H9 (cell line): ENCODE data around the gene FMNL1. TPM values are rescaled to one million over a fixed set of nuclear protein-coding genes. Genes with fewer than 3 reads are reported as not detected.

Experiments
- DNase-seq: peaks from one replicate; pipeline ENCODE4 v3.0.0-alpha.2; 2017
- H2AFZ ChIP-seq: one replicate; pipeline ENCODE4 v1.6.1; 2013; ENCODE audit warnings: mild to moderate bottlenecking, low read length, control low read depth, moderate library complexity
- H2AK5ac ChIP-seq: 2 replicates; pipeline ENCODE4 v1.6.1; 2013; ENCODE audit warnings: low read length, control low read depth, mixed read lengths; ENCODE audit not compliant: insufficient read length
- H2BK120ac ChIP-seq: one replicate; pipeline ENCODE4 v1.6.1; 2013; ENCODE audit warnings: low read depth, mild to moderate bottlenecking, low read length, control low read depth, inconsistent platforms; ENCODE audit not compliant: poor library complexity, severe bottlenecking
- H2BK12ac ChIP-seq: 2 replicates; pipeline ENCODE4 v1.6.1; 2013; ENCODE audit warnings: low read length, control low read depth, mixed read lengths, low read depth; ENCODE audit not compliant: insufficient read length
- H2BK15ac ChIP-seq: 2 replicates; pipeline ENCODE4 v1.6.1; 2013; ENCODE audit warnings: low read depth, low read length, control low read depth
- H2BK20ac ChIP-seq: one replicate; pipeline ENCODE4 v1.6.1; 2013; ENCODE audit warnings: low read depth, mild to moderate bottlenecking, low read length, control low read depth, inconsistent platforms; ENCODE audit not compliant: poor library complexity, severe bottlenecking
- H2BK5ac ChIP-seq: 2 replicates; pipeline ENCODE4 v1.6.1; 2013; ENCODE audit warnings: low read length, control low read depth, mixed read lengths; ENCODE audit not compliant: insufficient read length
- H3K14ac ChIP-seq: 2 replicates; pipeline ENCODE4 v1.6.1; 2013; ENCODE audit warnings: low read length, control low read depth; ENCODE audit not compliant: insufficient read depth
- H3K18ac ChIP-seq: 2 replicates; pipeline ENCODE4 v1.6.1; 2013; ENCODE audit warnings: low read depth, mild to moderate bottlenecking, mixed read lengths, low read length, control low read depth; ENCODE audit not compliant: insufficient read length
- H3K23ac ChIP-seq: 2 replicates; pipeline ENCODE4 v1.6.1; 2013; ENCODE audit warnings: low read length, control low read depth, mixed read lengths, low read depth; ENCODE audit not compliant: insufficient read length
- H3K23me2 ChIP-seq: 2 replicates; pipeline ENCODE4 v1.6.1; 2013; ENCODE audit warnings: low read depth, mild to moderate bottlenecking, mixed read lengths, low read length, control low read depth; ENCODE audit not compliant: insufficient read length, poor library complexity, severe bottlenecking
- H3K27ac ChIP-seq: 2 replicates; pipeline ENCODE4 v1.5.1; 2013; ENCODE audit warnings: low read length, control low read depth, mixed read lengths, low read depth; ENCODE audit not compliant: insufficient read length
- H3K27me3 ChIP-seq: 2 replicates; pipeline ENCODE4 v1.6.1; 2013; ENCODE audit warnings: low read length, control low read depth, inconsistent platforms; ENCODE audit not compliant: insufficient read depth
- H3K4ac ChIP-seq: 2 replicates; pipeline ENCODE4 v1.6.1; 2013; ENCODE audit warnings: low read depth, mild to moderate bottlenecking, control low read depth, inconsistent platforms, low read length, moderate library complexity
- H3K4me1 ChIP-seq: 2 replicates; pipeline ENCODE4 v1.6.1; 2013; ENCODE audit warnings: low read length, control low read depth, inconsistent platforms; ENCODE audit not compliant: insufficient read depth
- H3K4me2 ChIP-seq: 2 replicates; pipeline ENCODE4 v1.6.1; 2013; ENCODE audit warnings: low read length, control low read depth, mixed read lengths; ENCODE audit not compliant: insufficient read length, insufficient read depth
- H3K56ac ChIP-seq: 2 replicates; pipeline ENCODE4 v1.6.1; 2013; ENCODE audit warnings: low read depth, mild to moderate bottlenecking, mixed read lengths, low read length, control low read depth; ENCODE audit not compliant: insufficient read length
- H3K79me1 ChIP-seq: 2 replicates; pipeline ENCODE4 v1.6.1; 2013; ENCODE audit warnings: low read depth, mild to moderate bottlenecking, moderate library complexity, low read length, control low read depth, inconsistent platforms; ENCODE audit not compliant: insufficient read depth, poor library complexity, severe bottlenecking
- H3K79me2 ChIP-seq: 2 replicates; pipeline ENCODE4 v1.6.1; 2013; ENCODE audit warnings: low read length, control low read depth, inconsistent platforms; ENCODE audit not compliant: insufficient read depth
- H3K9ac ChIP-seq: 2 replicates; pipeline ENCODE4 v1.6.1; 2013; ENCODE audit warnings: low read length, control low read depth, mixed read lengths; ENCODE audit not compliant: insufficient read length; ENCODE audit errors: extremely low read depth
- H3K9me3 ChIP-seq: one replicate; pipeline ENCODE4 v1.6.1; 2013; ENCODE audit warnings: low read depth, low read length, inconsistent platforms; ENCODE audit not compliant: control insufficient read depth
- H3T11ph ChIP-seq: one replicate; pipeline ENCODE4 v1.6.1; 2013; ENCODE audit warnings: mild to moderate bottlenecking, low read length, control low read depth, inconsistent platforms
- H4K20me1 ChIP-seq: one replicate; pipeline ENCODE4 v1.6.1; 2013; ENCODE audit not compliant: control insufficient read depth, insufficient read length, insufficient read depth
- H4K5ac ChIP-seq: 2 replicates; pipeline ENCODE4 v1.6.1; 2013; ENCODE audit warnings: low read depth, mild to moderate bottlenecking, mixed read lengths, low read length, control low read depth; ENCODE audit not compliant: insufficient read length
- H4K8ac ChIP-seq: replicated peaks from 2 replicates; pipeline ENCODE4 v1.6.1; 2013; ENCODE audit warnings: low read length, control low read depth, mixed read lengths, low read depth; ENCODE audit not compliant: insufficient read length
- H4K91ac ChIP-seq: 2 replicates; pipeline ENCODE4 v1.6.1; 2013; ENCODE audit warnings: low read depth, mild to moderate bottlenecking, moderate library complexity, mixed read lengths, low read length, control low read depth; ENCODE audit not compliant: insufficient read length
- H3K27ac Mint-ChIP-seq, 3 experiments: 2 replicates in 2 of 3; 3 replicates in 1 of 3; pipeline ENCODE4 v1.8.0; 2020 to 2021; ENCODE audit warnings: mixed read lengths in 3 of 3, mild to moderate bottlenecking in 1 of 3, moderate library complexity in 1 of 3
- H3K27me3 Mint-ChIP-seq: 2 replicates; pipeline ENCODE4 v1.8.0; 2021; ENCODE audit warnings: low read depth, mild to moderate bottlenecking, moderate library complexity, mixed read lengths
- H3K36me3 Mint-ChIP-seq, 3 experiments: 2 replicates in 2 of 3; 3 replicates in 1 of 3; pipeline ENCODE4 v1.8.0; 2020 to 2021; ENCODE audit warnings: low read depth in 3 of 3, mixed read lengths in 3 of 3; ENCODE audit not compliant: insufficient read depth in 1 of 3
- H3K4me1 Mint-ChIP-seq, 2 experiments: 2 replicates each; pipeline ENCODE4 v1.8.0; 2020; ENCODE audit warnings: mixed read lengths in 2 of 2
- H3K4me3 Mint-ChIP-seq, 2 experiments: 2 replicates in 1 of 2; 3 replicates in 1 of 2; pipeline ENCODE4 v1.8.0; 2020 to 2021; ENCODE audit warnings: mild to moderate bottlenecking in 2 of 2, mixed read lengths in 2 of 2, moderate library complexity in 1 of 2
- H3K9me3 Mint-ChIP-seq, 2 experiments: 2 replicates in 1 of 2; 3 replicates in 1 of 2; pipeline ENCODE4 v1.8.0; 2020; ENCODE audit warnings: mild to moderate bottlenecking in 2 of 2, mixed read lengths in 2 of 2, moderate library complexity in 1 of 2
- WGBS: extraction: QIAGEN DNeasy Blood & Tissue Kit; methylation state at CpG from one replicate; pipeline ENCODE4 v1.1.7; 2013; ENCODE audit warnings: missing lambda C conversion rate, low lambda C conversion rate, mixed read lengths; ENCODE audit not compliant: insufficient read length; ENCODE audit errors: extremely low coverage; 5-methylcytosine and 5-hydroxymethylcytosine counted together
- total RNA-seq: library from RNA; stranded (reverse); gene quantifications from 2 replicates; pipeline ENCODE4 v1.2.1, GENCODE V29; 2021
- TF ChIP-seq, protein P1 (sequence below): fragments of 200-600 bp; sonication (generic); conservative IDR thresholded peaks from 3 replicates; pipeline ENCODE4 v1.8.0; 2021; ENCODE audit warnings: antibody characterized with exemption, mild to moderate bottlenecking

FMNL1 gene
- total RNA-seq, 1 experiment from 2014 or later, result 6.9 TPM

DNA sequence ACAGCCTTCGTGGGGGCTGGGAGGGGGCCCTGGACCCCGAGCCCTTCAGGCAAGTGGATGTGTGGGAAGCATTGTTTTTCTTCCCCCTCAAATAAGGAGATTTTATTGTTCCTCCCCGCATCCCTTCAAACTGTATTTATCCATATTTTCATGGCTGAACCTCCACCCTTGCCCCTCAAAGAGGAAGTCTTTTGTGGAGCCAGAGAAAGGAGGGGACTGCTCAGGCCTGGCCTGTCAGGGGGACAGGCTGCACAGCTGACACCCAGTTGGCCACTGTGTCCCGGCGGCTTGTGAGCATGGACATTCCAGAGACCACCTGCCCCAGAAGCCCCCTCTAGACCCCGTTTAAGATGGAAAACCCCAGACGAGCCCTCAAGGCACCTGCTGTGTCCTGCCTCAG, 44.1 kb upstream of the FMNL1 start:
- H3K4me1 ChIP-seq, result no peaks in the 10 kb centered on the region; the same call in 1 of the 2 replicates
- Mint-ChIP-seq H3K27me3 (no peaks in the 10 kb centered on the region; the same call in 1 of the 2 replicates), H3K36me3 (no peaks in the 10 kb centered on the region; a peak in 1 of 7 replicates), H3K9me3 (no peaks in the 10 kb centered on the region), H3K4me1 (peaks cover 5 to 16% of the 10 kb centered on the region in 2 experiments), H3K4me3 (no peak overlapping the region), H3K27ac (peak overlapping the region in 1 of 3 experiments; percentile 65; a peak in 1 of 7 replicates)
- H3K14ac ChIP-seq, result no peak overlapping the region
- H2BK12ac ChIP-seq, result no peak overlapping the region
- H2BK120ac ChIP-seq, result no peak overlapping the region
- no peak overlapping the region for H3T11ph ChIP-seq
- H3K27me3 ChIP-seq, result no peaks in the 10 kb centered on the region
- H3K79me2 ChIP-seq, result no peaks in the 10 kb centered on the region
- H4K91ac ChIP-seq, result no peak overlapping the region
- H4K5ac ChIP-seq, result no peak overlapping the region
- H3K56ac ChIP-seq, result no peak overlapping the region
- no peak overlapping the region for H2AFZ ChIP-seq
- no peak overlapping the region for H3K27ac ChIP-seq
- H3K9me3 ChIP-seq, result no peaks in the 10 kb centered on the region
- no peak for DNase-seq
- no peak overlapping the region for H3K4me2 ChIP-seq
- no peak overlapping the region for H2AK5ac ChIP-seq
- WGBS, result no CpG with 5 or more reads among the region's 7 CpGs
- H2BK5ac ChIP-seq, result no peak overlapping the region
- TF ChIP-seq, protein P1, sequence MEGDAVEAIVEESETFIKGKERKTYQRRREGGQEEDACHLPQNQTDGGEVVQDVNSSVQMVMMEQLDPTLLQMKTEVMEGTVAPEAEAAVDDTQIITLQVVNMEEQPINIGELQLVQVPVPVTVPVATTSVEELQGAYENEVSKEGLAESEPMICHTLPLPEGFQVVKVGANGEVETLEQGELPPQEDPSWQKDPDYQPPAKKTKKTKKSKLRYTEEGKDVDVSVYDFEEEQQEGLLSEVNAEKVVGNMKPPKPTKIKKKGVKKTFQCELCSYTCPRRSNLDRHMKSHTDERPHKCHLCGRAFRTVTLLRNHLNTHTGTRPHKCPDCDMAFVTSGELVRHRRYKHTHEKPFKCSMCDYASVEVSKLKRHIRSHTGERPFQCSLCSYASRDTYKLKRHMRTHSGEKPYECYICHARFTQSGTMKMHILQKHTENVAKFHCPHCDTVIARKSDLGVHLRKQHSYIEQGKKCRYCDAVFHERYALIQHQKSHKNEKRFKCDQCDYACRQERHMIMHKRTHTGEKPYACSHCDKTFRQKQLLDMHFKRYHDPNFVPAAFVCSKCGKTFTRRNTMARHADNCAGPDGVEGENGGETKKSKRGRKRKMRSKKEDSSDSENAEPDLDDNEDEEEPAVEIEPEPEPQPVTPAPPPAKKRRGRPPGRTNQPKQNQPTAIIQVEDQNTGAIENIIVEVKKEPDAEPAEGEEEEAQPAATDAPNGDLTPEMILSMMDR, result no peak
- no peak overlapping the region for H3K4ac ChIP-seq
- no peak overlapping the region for H2BK20ac ChIP-seq
- no peaks in the 10 kb centered on the region for H4K20me1 ChIP-seq
- H3K9ac ChIP-seq, result no peak overlapping the region
- no peaks in the 10 kb centered on the region for H3K23me2 ChIP-seq
- no peak overlapping the region for H2BK15ac ChIP-seq
- no peaks in the 10 kb centered on the region for H3K79me1 ChIP-seq
- H3K23ac ChIP-seq, result no peak overlapping the region
- H4K8ac ChIP-seq, result no peak overlapping the region
- no peak overlapping the region for H3K18ac ChIP-seq
